HFF-Myc (cell line): ENCODE measurements around the gene PARP16.
A peak's percentile ranks its signal among the peaks of the same experiment; 100 is the strongest.

Experiments used
- DNase-seq: peaks from one replicate; pipeline ENCODE4 v3.0.0-alpha.2; 2011; ENCODE audit warnings: low read depth; ENCODE audit errors: extremely low read depth
- H3K4me3 ChIP-seq: replicated peaks from 2 replicates; pipeline ENCODE4 v1.5.1; 2011; ENCODE audit warnings: low read depth, mild to moderate bottlenecking, control low read depth, low read length
- TF ChIP-seq, protein P1 (sequence below): IDR thresholded peaks from 2 replicates; pipeline ENCODE4 v1.5.1; 2012; ENCODE audit warnings: mild to moderate bottlenecking, low read depth, low read length, control low read depth; ENCODE audit errors: missing control alignments

The PARP16 gene

DNA sequence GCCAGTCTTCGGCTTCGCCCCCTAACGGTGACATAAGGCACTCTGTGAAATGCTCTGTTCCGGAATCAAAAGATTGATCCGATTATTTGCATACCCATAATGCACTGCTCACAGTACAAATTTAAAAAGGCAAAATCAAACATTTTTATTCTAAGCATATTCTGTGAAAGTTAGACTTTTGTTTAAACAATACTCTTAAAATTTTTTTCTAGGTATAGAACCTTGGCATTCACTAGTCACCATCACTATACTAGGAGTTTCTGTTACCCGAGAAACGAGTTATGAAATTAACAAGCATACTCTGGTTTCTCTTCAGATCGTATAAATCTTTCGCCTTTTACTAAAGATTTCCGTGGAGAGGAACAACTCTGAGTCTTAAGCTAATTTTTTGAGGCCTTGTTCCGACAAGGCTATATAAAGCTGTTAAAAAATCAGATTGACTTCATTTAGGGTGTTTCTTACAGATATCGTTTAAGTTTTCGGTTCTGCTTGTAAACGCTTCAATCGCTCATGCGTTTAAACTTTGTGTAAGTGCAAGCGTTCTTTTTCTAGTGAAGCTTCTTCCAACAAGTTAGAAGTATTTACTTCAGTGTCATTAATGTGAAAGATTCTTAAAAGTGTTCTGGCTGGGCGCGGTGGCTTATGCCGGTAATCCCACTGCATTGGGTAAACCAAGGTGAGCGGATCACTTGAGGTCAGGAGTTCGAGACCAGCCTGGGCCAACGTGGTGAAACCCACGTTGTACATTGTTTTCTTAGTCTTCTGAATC lies 17.9 kb upstream of the PARP16 start, which contains the start of gene RNU5B-1:
TSS of gene RNU5B-1 (plus strand) at position 297 of the 769 bp plus-strand sequence.
- DNase-seq, result peak; percentile 96
- TF ChIP-seq, protein P1, sequence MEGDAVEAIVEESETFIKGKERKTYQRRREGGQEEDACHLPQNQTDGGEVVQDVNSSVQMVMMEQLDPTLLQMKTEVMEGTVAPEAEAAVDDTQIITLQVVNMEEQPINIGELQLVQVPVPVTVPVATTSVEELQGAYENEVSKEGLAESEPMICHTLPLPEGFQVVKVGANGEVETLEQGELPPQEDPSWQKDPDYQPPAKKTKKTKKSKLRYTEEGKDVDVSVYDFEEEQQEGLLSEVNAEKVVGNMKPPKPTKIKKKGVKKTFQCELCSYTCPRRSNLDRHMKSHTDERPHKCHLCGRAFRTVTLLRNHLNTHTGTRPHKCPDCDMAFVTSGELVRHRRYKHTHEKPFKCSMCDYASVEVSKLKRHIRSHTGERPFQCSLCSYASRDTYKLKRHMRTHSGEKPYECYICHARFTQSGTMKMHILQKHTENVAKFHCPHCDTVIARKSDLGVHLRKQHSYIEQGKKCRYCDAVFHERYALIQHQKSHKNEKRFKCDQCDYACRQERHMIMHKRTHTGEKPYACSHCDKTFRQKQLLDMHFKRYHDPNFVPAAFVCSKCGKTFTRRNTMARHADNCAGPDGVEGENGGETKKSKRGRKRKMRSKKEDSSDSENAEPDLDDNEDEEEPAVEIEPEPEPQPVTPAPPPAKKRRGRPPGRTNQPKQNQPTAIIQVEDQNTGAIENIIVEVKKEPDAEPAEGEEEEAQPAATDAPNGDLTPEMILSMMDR, result peak; percentile 85
- peak within 1 kb of the TSS; percentile 44 for H3K4me3 ChIP-seq

DNA sequence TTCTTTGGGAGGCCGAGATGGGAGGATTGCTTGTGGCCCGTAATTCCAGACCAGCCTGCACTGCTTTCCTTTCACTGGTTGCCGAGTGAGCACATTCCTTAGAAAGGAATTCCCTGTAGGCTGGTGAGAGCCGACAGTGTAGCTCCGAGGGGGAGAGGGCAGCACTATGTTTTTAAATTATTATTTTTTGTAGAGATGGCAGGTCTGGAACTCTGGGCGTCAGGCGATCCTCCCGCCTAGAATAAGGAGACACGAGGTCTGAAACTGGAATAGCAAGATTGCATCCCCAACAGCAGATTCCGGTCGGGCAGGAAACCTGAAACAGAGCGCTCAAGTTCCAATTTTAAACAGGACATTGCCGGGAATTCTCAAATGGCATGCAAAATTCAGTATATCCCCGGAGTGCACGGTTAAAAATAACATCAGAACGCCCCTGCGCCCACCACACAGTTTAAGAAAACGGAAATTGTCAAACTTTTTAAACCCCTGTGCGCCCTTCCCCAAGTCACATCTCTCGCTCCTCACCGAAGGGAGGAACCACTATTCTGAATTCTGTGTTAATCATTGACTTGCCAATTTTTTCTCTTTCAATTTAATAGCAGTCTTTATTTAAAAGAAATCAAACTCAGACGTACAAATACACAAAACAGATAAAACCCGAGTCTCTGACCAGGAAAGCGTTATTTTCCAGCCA lies 17.2 kb upstream of the PARP16 start:
- peak overlapping the region; percentile 44 for H3K4me3 ChIP-seq
- no peak for DNase-seq
- TF ChIP-seq, protein P1, result no peak

DNA sequence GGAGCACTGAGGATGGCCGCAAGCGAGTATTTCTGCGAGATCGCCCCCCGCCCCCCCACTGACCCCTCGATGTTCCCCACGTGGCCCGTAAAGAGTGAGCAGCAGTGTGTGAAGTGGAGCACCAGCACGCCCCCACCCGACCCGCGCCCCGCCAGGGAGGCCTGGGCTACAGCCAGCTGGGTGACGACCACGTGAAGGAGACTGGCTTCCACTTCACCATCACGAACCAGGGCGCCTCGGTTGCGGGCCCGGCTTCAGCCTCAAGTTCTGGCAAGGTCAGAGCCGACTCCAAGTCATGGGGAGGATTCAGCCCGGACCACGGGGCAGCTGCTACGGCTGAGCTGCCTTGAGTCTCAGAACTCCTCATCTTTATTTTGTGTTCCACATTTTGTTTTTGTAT lies 15.4 kb upstream of the PARP16 start:
- no peak overlapping the region for H3K4me3 ChIP-seq
- no peak for DNase-seq
- TF ChIP-seq, protein P1, result no peak

DNA sequence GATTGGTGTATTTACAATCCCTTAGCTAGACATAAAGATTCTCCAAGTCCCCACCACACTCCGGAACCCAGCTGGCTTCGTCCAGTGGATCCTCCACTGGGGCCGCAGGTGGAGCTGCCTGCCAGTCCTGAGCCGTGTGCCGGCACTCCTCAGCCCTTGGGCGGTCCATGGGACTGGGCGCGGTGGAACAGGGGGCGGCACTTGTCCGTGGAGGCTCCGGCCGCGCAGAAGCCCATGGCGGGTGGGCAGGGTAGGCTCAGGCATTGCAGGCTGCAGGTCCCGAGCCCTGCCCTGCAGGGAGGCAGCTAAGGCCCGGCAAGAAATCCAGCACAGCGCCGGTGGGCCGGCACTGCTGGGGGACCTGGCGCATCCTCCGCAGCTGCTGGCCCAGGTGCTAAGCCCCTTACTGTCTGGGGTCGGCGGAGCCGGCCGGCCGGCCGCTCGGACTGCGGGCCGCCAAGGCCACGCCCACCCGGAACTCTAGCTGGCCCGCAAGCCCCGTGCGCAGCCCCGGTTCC lies 14.3 kb upstream of the PARP16 start:
- no peak overlapping the region for H3K4me3 ChIP-seq
- TF ChIP-seq, protein P1, result no peak
- no peak for DNase-seq

DNA sequence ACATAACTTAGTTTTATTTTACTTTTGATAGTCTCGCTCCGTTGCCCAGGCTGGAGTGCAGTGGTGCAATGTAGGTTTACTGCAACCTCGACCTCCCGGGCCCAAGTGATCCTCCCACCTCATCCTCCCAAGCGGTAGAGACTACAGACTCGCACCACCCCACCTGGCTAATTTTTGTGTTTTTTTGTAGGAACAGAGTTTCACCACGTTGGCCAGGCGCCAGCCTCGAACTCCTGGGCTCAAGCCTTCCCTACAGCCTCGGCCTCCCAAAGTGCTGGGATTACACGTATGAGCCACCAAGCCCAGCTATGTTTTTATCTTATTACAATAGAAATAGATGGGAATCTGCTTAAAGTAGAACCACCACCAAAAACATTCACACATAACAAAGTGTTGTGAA lies 12.0 kb upstream of the PARP16 start:
- DNase-seq, result no peak
- TF ChIP-seq, protein P1, result no peak
- no peak overlapping the region for H3K4me3 ChIP-seq

DNA sequence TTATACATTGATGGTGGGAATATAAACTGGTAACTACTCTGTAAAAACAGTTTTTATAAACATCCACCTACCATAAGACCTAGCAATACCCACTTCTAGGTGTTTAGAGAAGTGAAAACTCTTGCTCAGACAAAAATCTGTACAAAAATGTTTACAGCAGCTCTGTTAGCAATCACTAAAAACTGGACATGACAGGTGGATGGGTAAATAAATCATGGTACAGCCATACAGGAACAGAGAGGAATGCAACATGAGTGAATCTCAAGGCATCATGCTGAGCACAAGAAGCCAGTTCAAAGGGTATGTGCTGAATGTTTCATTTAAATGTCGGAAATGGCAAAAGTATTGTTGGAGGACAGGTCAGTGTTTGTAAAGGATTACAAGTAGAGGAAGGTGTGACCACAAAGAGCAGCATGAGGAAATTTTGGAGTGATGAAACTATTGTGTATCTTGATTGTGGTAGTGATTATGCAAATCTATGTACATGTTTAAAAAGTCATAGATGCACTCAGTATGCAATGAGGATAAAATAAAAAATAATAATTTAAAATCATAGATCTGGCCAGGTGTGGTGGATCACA lies 6.3 kb upstream of the PARP16 start:
- no peak for DNase-seq
- no peak overlapping the region for H3K4me3 ChIP-seq
- TF ChIP-seq, protein P1, result no peak
